Gastrocnemius medialis (tissue), 4 donors: ENCODE data around the gene AFAP1.
A peak's percentile ranks its signal among the peaks of the same experiment; 100 is the strongest.

ENCODE experiments used
- POLR2A ChIP-seq, 2 donors: fragments of 450-650 bp; IDR thresholded peaks; one replicate each; pipeline ENCODE4 v1.6.1; 2017; ENCODE audit warnings: antibody characterized with exemption in 2 of 2, mild to moderate bottlenecking in 2 of 2, moderate library complexity in 2 of 2
- TF ChIP-seq, protein P1 (sequence below), 5 experiments: fragments of 450-650 bp in 3 of 5; fragments of 200-600 bp in 2 of 5; sonication (generic) in 2 of 5; IDR thresholded peaks in 4 of 5; conservative IDR thresholded peaks in 1 of 5; 1 replicate in 4 of 5; 2 replicates in 1 of 5; pipeline ENCODE4 v1.5.1; 2016 to 2019; ENCODE audit warnings: antibody characterized with exemption in 5 of 5, mild to moderate bottlenecking in 3 of 5, moderate library complexity in 3 of 5

DNA sequence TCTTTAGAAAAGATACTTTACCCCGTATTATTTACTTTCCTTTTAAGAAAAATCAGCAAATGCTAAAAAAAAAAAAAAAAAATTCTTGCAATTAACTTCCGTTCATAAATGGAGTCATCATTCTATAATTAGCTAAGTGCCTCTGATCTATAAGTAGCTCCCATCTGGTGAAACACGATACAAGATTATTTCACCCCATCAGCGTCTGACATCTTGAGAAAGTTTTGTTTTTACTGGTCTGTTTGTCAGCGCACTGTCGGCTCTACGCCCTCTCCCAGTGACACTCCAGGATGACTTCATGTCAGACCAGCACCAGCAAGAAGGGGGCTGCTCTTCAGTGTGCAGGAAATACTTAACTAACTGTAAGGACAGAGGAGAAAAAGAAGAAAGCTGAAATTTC lies 108.3 kb downstream of the AFAP1 start:
- TF ChIP-seq, protein P1, sequence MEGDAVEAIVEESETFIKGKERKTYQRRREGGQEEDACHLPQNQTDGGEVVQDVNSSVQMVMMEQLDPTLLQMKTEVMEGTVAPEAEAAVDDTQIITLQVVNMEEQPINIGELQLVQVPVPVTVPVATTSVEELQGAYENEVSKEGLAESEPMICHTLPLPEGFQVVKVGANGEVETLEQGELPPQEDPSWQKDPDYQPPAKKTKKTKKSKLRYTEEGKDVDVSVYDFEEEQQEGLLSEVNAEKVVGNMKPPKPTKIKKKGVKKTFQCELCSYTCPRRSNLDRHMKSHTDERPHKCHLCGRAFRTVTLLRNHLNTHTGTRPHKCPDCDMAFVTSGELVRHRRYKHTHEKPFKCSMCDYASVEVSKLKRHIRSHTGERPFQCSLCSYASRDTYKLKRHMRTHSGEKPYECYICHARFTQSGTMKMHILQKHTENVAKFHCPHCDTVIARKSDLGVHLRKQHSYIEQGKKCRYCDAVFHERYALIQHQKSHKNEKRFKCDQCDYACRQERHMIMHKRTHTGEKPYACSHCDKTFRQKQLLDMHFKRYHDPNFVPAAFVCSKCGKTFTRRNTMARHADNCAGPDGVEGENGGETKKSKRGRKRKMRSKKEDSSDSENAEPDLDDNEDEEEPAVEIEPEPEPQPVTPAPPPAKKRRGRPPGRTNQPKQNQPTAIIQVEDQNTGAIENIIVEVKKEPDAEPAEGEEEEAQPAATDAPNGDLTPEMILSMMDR (IDR thresholded peaks at IDR 0.05 in 4 of 5, conservative IDR thresholded peaks at IDR 0.05 in 1 of 5): no peak
- TF ChIP-seq POLR2A (IDR thresholded peaks at IDR 0.05): peak; percentile 61 to 72
